Fibroblast of skin of left quadriceps (primary cell): ENCODE measurements around the gene RNF121.

Source experiments
- DNase-seq, 2 experiments: peaks; one replicate each; pipeline ENCODE4 v3.0.0-alpha.2; 2013; ENCODE audit warnings: low read depth in 2 of 2

Gene RNF121

GRCh38 chr11:72037554-72038311 is 108.9 kb downstream of the RNF121 start:
- DNase-seq, result no peak

GRCh38 chr11:72038491-72038890 is 109.6 kb downstream of the RNF121 start:
- peak; percentile 46 to 55 for DNase-seq

GRCh38 chr11:72039031-72039855 is 110.4 kb downstream of the RNF121 start:
- no peak for DNase-seq

GRCh38 chr11:72039856-72040401 is 111.1 kb downstream of the RNF121 start:
- DNase-seq, result no peak

- DNase-seq, result peak; percentile 94
Measured at GRCh38 chr11:72040491-72041363, 111.9 kb downstream of the RNF121 start.

- DNase-seq, result peak; percentile 44 to 56
Measured at GRCh38 chr11:72041364-72042063, 112.7 kb downstream of the RNF121 start.

- DNase-seq, result no peak
Measured at GRCh38 chr11:72042064-72042745, 113.4 kb downstream of the RNF121 start.

- DNase-seq, result no peak
Measured at GRCh38 chr11:72045849-72046248, 117.0 kb downstream of the RNF121 start.
